Left lung (tissue), 10 donors: Measurements from ENCODE around the gene C1orf174. TPM values are rescaled to one million over a fixed set of nuclear protein-coding genes. Genes with fewer than 3 reads are reported as not detected.
A peak's percentile ranks its signal among the peaks of the same experiment; 100 is the strongest.

ENCODE experiments used
- ATAC-seq: fragments of 200-7000 bp; cut with Tn5 transposase; one replicate; pipeline ENCODE4 v1.9.1; 2020; ENCODE audit warnings: moderate library complexity
- DNase-seq, 4 donors: peaks; one replicate each; pipeline ENCODE4 v3.0.0-alpha.2; 2013 to 2020
- H3K27ac ChIP-seq, 2 donors: fragments of 200-600 bp; sonication (generic) in 1 of 2; one replicate each; pipeline versions ENCODE4 v1.5.0 to v1.8.0; 2020 to 2021
- H3K27me3 ChIP-seq, 2 donors: fragments of 200-600 bp; sonication (generic) in 1 of 2; one replicate each; pipeline versions ENCODE4 v1.5.0 to v1.8.0; 2020 to 2021
- H3K36me3 ChIP-seq, 2 donors: fragments of 200-600 bp; sonication (generic) in 1 of 2; one replicate each; pipeline versions ENCODE4 v1.5.0 to v1.8.0; 2020 to 2021
- H3K4me1 ChIP-seq, 2 donors: fragments of 200-600 bp; one replicate each; pipeline ENCODE4 v1.8.0; 2021
- H3K4me3 ChIP-seq, 2 donors: fragments of 200-600 bp; sonication (generic) in 1 of 2; one replicate each; pipeline versions ENCODE4 v1.5.0 to v1.8.0; 2020 to 2021; ENCODE audit warnings: mild to moderate bottlenecking in 1 of 2
- H3K9me3 ChIP-seq, 2 donors: fragments of 200-600 bp; sonication (generic) in 1 of 2; one replicate each; pipeline versions ENCODE4 v1.5.0 to v1.8.0; 2020 to 2021
- CTCF ChIP-seq, 2 donors: fragments of 200-600 bp; sonication (generic) in 1 of 2; IDR thresholded peaks; one replicate each; pipeline versions ENCODE4 v1.5.0 to v1.8.0; 2021; ENCODE audit warnings: antibody characterized with exemption in 2 of 2
- intact Hi-C, 2 donors: fragments of 100-400 bp; cut with DNase I; formaldehyde crosslinking; loops; one replicate each; pipeline versions ENCODE4 v1.11.2 to v1.14.2; 2022
- polyA plus RNA-seq, 6 donors: library from polyadenylated mRNA; unstranded; fragments of 120-200 nt; gene quantifications; one replicate each; pipeline ENCODE4 v1.2.1, GENCODE V29; 2013; ENCODE audit not compliant: insufficient read length in 6 of 6
- total RNA-seq, 2 donors: library from RNA; stranded (reverse); fragmentation: NEBNext Ultra II Directional; extraction: Animal tissue kit (Norgen Biotek cat#: 25700); gene quantifications; one replicate each; pipeline ENCODE4 v1.2.1, GENCODE V29; 2021
- donor health status: DM: no; HTN: yes; CAD: no.
- donor health status: DM: no; HTN: no; CAD: no.

C1orf174 gene
- total and polyA plus RNA-seq, 8 donors: 19.3 to 29.5 (median 24.7) TPM

DNA sequence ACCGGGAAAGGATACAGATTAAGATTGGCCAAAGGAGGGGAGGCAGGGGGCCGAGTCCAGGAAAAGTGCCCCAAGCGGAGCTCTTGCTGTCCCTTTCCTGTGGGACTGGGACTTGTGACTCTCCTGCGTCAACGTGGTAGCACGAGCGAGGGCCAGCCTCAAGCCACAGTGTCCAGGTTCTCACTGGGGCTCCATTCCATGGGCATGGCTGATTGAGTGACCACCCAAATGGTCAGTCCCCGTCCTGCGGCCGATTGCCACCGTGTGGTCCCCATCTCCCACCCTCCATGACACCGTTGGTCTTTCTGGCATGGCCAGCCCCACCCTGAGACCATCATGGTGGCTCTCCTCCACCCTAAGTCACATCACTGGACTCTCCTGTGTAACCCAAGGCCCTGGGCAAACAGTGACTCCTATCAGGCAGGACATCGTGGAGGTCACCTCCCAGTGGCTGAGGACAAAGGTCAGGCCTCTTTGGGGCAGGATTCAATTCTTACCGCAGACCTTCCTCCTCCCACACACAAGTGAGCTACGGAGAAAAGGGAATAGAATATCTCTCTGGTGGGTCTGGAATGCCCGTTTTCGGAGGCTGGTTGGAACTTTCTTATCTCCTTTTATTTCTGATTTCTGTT lies 8.9 kb upstream of the C1orf174 start:
- Histone ChIP-seq H3K27me3 (peaks cover 0 to 46% of the 10 kb centered on the region in 2 donors), H3K4me1 (no peaks in the 10 kb centered on the region), H3K4me3 (no peak overlapping the region), H3K36me3 (no peaks in the 10 kb centered on the region), H3K9me3 (no peaks in the 10 kb centered on the region), H3K27ac (no peak overlapping the region)
- ATAC-seq (no peak), DNase-seq (peak in 1 of 4 donors; percentile 25)
- intact Hi-C loops: no loop called here
- no peak for TF ChIP-seq CTCF (IDR thresholded peaks at IDR 0.05)

DNA sequence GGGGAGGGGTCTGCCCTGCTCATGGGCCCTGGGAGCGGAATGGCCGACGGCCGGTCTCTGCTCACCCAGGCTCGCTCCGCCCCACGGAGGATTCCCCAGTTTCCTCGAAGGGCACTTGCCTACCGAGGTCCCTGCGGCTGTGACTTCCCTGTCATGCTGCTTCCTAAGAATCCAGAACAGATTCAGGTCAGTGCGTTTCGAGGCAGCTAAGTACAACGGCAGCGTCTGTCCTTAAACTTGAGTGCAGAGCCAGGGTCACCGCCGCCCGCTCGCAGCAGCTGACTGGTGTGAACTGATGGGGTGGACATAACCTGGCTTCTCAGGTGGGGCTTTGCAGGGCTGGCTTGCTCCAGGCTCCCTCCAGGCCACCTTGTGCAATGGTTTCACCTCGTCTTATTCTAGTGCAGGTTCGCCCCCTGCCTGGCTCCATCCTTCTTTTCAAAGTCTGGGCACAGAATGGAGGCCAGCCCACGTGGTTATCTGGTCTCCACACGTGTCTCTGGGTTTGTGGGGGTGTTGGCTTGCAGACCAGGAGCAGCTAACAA lies 7.6 kb upstream of the C1orf174 start:
- Histone ChIP-seq H3K36me3 (no peaks in the 10 kb centered on the region), H3K9me3 (no peaks in the 10 kb centered on the region), H3K27ac (no peak overlapping the region), H3K4me1 (no peaks in the 10 kb centered on the region), H3K4me3 (no peak overlapping the region), H3K27me3 (peaks cover 0 to 41% of the 10 kb centered on the region in 2 donors)
- intact Hi-C loops: no loop called here
- TF ChIP-seq CTCF (IDR thresholded peaks at IDR 0.05): no peak
- no peak for ATAC-seq
- DNase-seq: peak in 1 of 4 donors; percentile 27

DNA sequence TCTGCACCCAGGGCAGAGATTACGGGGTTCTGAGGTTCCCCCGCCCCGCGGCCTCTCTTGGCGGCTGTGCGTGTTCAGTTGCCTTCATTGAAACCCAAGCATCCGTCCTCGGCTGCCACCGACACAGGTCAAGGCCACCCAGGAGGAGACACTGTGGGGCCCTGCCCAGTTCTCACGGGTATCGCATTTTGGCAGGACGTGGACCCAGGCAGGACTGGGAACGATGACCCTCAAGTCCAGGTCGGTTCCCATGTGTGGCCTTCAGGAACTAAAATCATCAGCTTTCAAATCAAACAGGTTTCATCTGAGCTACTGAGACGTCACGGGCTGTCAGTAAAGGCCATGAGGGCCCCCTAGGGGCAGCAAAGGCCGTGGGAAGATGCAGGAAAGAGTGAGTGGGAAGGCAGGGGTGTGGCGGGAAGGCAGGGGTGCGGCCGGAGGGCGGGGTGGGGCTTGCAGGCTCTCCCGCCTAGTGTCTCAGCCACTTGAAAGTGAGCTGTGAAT lies 7.0 kb upstream of the C1orf174 start:
- H3K9me3 ChIP-seq: no peaks in the 10 kb centered on the region
- ATAC-seq: no peak
- H3K27me3 ChIP-seq: peaks cover 0 to 35% of the 10 kb centered on the region in 2 donors
- H3K27ac ChIP-seq: no peak overlapping the region
- peak in 1 of 4 donors; percentile 32 for DNase-seq
- H3K36me3 ChIP-seq: no peaks in the 10 kb centered on the region
- H3K4me1 ChIP-seq: no peaks in the 10 kb centered on the region
- peak in 1 of 2 donors; percentile 7 for TF ChIP-seq CTCF (IDR thresholded peaks at IDR 0.05)
- H3K4me3 ChIP-seq: no peak overlapping the region
- intact Hi-C loops: no loop called here

DNA sequence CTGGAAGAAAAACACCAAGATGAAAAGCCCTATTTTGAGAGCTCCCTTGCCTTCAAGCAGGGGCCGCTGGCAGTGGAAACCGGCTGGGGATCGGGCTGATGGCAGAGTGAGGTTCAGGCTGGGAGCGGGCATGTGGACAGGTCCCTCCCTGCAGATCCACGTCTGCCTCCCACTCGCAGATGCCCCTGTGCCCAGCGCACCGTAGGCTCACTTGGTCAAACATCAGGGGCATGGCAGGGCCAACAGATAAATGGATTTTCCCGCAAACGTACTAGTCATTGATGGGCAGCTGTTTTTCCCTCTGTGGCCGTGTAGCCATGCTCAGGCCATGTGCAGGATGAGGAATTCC lies 6.6 kb upstream of the C1orf174 start:
- H3K36me3 ChIP-seq: no peaks in the 10 kb centered on the region
- ATAC-seq (no peak), DNase-seq (peak in 1 of 4 donors; percentile 20)
- intact Hi-C loops: no loop called here
- no peak overlapping the region for H3K4me3 ChIP-seq
- H3K27ac ChIP-seq: no peak overlapping the region
- no peak for TF ChIP-seq CTCF (IDR thresholded peaks at IDR 0.05)
- peaks cover 0 to 31% of the 10 kb centered on the region in 2 donors for H3K27me3 ChIP-seq
- H3K4me1 ChIP-seq: no peaks in the 10 kb centered on the region
- H3K9me3 ChIP-seq: no peaks in the 10 kb centered on the region

DNA sequence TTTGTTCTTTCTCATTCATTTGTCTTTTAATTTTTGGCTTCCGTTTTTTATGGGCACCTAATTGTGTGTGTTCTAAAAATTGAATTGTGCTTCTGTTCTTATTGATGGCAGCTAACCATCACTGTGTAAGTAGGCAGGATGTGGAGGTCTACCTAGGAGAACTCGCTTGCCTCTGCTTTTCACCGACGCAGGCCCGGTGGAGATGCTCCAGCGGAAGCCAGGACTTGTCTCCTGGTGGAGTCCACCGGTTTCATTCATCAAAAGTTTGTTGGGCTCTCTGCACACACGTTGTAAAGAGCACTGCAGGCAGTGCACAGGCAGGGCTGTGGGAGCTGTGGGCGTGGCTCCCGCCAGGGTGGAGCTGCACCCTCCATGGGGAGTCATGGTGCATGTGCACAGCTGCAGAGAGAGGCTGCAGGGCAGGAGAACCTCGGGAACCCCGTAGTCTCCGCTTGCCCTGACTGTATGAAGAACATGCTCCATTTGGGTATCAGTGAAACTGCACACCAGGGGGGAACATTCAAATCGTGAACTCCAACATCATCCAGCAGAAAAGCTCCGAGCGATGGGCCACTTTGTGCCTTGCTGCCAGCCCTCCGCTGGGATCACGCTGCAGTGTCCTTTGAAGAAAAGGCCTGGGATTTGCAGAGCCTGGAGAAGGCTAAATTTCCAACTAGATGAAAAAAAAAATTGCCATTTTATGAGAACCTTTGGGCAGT lies 6.0 kb upstream of the C1orf174 start:
- peaks cover 0 to 2% of the 10 kb centered on the region in 2 donors for H3K4me1 ChIP-seq
- intact Hi-C loops: no loop called here
- TF ChIP-seq CTCF (IDR thresholded peaks at IDR 0.05): no peak

More for the DNA sequence above, 6.0 kb upstream of the C1orf174 start:
- H3K36me3 ChIP-seq: no peaks in the 10 kb centered on the region
- ATAC-seq (no peak), DNase-seq (peak in 1 of 4 donors; percentile 28)
- peaks cover 0 to 25% of the 10 kb centered on the region in 2 donors for H3K27me3 ChIP-seq
- H3K27ac ChIP-seq: no peak overlapping the region
- H3K9me3 ChIP-seq: no peaks in the 10 kb centered on the region
- no peak overlapping the region for H3K4me3 ChIP-seq
